Retina (tissue), 1 donor: ENCODE results near the gene DHRS1.

Experiments used
- DNase-seq: peaks from one replicate; pipeline ENCODE4 v3.0.0-alpha.2; 2016

DHRS1 gene

DNA sequence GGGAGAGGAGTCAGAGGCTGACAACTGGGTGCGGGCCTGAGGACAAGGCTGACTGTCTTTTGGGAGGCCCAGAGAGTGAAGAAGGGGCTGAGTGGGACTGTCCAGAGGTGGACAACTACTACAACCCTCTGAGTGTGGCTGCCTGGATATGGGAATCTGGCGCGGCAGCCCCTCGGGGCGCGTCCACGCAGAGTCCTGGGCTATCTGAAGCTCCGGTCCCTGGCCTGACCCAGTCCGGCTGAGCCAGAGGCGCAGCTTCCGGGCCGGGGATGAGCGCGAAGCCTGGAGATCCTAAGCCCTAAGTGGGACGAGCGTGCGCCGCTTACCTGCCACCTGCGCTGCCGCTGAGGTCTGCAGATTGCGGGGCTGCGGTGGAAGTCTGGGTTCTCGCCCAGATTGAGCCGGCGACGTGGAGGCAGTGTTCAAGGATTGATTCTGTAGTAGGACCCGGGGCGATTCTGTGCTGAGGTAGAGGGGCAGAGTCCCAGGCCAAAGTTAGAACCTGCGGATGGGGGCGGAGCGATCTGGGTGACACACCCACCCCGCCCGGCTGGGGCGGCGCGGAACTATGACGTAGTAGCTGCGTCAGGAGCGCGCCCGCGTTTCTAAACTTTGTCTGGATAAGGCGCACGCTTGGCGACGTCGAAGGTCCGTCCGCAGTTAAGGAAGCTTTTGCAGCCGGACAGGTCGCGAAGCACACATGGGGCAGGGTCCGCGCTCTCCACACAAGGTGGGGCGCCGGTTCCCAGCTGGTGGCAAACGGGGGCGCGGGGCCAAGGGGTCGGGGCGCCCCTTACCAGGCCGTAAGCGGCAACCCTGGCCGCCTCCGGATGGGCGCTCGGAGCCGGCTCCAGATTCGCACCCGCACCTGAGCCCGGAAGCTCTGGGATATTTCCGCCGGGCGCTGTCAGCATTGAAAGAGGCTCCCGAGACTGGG, at the start of gene DHRS1, which contains the start of gene NOP9:
Gene DHRS1 (minus strand): TSS at position 526 of the 937 bp plus-strand sequence. CDS start 674 bp downstream, outside the sequence.
Gene NOP9 (plus strand): TSS at position 596 of the 937 bp plus-strand sequence. CDS start 105 bp downstream, at position 701.
- peak; percentile 96 for DNase-seq

DNA sequence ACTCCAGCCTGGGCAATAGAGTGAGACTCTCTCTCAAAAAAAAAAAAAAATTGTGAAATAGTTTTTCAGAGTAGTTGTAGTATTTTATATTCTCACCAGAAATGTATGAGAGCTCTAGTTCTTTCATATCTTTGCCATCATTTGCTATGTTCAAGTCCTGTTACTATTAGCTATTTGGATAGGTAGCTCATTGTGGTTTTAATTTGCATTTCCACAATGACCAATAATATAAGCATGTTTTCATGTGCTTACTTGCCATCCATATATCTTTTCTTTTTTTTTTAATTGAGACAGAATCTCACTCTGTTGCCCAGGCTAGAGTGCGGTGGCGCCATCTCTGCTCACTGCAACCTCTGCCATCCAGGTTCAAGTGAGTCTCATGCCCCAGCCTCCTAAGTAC, 48.6 kb upstream of the DHRS1 start:
- DNase-seq, result no peak

- no peak for DNase-seq
Measured at GRCh38 chr14:24347134-24347533, 47.6 kb upstream of the DHRS1 start.

DNA sequence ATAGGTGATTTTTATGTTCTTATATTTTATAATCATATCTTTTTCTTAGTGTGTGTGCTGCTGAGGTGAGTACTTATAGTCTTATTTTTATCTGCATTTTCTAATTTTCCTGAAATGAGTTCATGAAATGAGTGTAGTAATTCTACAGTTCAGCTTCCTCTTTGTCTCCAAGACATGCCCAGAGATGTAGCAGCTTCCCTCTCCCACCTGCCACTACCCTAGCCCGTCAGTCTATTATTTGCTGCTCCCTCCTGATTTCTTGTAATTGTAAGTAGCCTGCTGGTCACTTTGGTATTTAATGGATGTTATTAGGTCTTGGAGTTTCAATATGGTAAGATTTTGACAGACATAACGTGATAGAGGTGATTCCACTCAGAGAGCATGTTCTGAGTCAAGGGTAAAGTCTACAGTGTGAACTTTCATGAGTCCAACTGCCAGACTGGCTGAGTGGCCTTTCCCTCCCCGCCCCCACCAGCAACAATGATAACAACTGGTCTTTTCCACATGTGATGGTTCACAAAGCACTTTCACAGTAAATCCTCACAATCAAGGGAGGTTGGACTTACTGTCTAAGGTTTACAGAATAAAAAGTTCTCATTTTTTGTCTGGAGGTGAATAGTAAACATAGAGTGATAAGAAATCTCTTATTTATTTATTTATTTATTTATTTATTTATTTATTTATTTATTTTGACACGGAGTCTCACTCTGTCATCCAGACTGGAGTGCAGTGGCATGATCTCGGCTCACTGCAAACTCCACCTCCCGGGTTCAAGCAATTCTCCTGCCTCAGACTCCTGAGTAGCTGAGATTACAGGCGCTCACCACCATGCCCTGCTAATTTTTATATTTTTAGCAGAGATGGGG, 44.4 kb upstream of the DHRS1 start:
- DNase-seq, result no peak

- DNase-seq, result no peak
Measured at GRCh38 chr14:24342889-24343288, 43.3 kb upstream of the DHRS1 start.

GRCh38 chr14:24340606-24341005, 41.0 kb upstream of the DHRS1 start:
- DNase-seq, result no peak

GRCh38 chr14:24339284-24340151, 39.9 kb upstream of the DHRS1 start, which contains the start of gene RIPK3:
Gene RIPK3, minus strand, starts transcription at chr14:24339991. Its CDS starts 165 bp downstream, at chr14:24339826.
- DNase-seq, result peak; percentile 38

- no peak for DNase-seq
Measured at GRCh38 chr14:24338843-24339242, 39.3 kb upstream of the DHRS1 start.

DNA sequence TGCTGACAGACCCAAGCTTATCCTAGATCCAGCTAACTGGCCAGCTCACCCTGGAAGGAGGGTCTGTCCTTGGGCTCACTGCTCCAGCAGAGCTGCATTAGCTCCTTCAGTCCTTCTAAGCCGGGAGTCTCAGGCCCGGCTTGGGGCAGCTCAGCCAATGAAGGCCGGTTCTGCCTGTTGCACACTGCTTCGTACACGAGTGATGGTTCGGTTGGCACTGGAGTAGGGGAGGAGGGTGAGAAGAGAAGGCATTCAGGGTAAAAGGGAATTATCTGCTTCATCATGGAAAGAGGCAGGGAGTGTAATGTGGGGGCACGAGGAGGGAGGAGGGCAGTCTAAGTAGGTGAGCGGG, 38.2 kb upstream of the DHRS1 start:
- no peak for DNase-seq

DNA sequence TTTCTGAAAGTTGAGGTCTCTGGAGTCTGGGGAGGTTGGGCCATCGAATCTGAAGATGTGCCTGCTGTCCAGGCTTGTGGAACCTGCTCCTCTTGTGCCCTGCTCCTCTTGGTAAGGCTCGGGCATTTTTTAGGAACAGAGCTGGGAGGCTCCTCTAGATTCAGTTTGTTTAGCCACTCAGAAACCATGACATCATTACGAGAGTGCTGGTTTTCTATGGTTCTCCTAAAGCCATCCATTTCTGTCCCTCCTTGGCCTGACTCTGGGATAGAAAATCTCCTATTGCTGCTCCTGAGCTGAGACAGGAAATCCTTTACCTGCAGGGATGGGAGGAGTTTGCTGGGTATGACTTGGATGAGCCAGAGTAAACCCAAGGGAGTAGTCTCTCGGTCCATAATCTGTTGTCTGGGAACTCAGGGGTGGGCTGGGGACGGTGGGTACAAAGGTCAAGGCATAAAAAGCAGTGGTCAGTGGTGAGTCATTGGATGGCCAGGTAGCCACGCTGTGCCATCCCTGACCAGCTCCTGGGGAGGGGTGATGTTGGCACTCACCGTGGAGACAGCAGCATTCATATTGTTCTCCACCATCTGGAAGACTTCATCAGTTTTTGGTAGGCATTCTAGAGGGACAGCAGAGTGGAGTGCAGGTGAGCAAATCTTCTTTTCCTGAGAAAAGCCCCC, 37.7 kb upstream of the DHRS1 start:
- no peak for DNase-seq

DNA sequence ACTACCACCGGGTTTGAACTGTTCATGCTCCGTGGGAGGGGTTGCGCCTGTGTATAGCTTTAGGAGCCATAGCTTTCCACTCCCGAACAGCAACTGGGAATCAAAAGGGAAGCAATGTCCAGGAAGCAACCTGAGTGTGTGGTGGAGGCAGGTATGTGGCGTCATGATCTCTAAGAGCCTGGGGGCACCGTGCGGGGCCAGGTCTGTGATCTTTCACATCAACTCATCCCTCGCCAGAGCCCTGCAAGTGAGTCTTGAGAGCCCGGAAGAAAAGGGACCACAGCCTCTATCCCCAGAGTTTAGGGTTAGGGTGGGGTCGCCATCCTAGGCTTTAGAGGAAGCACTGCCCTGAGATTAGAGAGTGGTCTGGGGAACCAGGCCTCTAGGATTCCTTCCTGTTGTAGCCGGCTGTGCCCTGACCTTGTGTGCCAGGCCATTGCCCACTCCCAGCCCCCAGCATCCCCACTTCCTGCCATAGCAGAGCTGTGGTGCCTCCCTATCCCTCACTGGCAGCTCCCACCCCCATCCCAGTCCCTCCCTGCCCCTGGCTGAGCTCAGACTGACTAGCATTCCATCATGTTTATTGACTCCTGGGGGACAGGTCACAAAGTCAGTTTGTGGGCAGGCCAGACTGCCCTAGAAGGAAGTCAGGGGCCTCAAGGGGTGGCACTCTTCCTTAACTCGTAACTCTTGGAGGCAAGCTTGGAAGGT, 36.0 kb upstream of the DHRS1 start:
- no peak for DNase-seq

- DNase-seq, result peak; percentile 63
Measured at GRCh38 chr14:24334431-24335291, 35.1 kb upstream of the DHRS1 start, which contains the start of gene ADCY4. Gene ADCY4, minus strand, starts transcription at chr14:24335071. Its CDS starts 419 bp downstream, at chr14:24334652.

DNA sequence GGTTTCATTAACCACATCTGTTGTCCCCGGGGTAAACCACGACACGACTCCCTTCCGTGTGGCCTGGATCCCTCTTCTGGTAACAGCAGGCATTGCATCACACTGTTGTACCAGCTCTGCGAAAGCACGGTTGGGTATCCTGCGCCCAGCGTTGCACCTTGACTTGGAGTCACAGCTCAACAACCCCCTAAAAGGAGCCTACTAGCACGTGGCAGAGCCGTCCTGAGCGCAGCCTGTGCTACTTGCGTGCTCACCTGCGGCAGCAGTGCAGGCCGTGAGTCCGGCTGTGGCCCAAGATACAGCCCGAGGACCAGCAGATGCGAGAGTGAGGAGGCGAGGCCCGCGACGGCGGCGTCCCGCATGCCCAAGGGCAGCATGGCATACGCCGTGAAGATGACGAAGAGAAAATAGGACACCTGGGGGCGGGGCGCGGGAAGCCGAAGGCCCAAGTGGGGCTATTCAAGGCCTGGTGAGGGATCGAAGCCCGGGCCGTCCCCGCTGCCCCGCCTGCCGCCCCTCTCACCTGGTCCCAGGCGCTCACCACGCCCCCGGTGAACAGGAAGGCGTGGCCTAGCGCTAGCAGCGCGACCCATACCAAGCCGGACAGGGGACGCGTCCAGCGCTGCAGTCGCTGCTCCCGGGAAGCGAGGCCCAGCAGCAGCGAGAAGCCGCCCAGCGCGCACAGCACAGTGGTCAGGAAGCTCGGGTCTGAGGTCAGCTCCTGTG, 32.9 kb upstream of the DHRS1 start:
- DNase-seq, result peak; percentile 85

DNA sequence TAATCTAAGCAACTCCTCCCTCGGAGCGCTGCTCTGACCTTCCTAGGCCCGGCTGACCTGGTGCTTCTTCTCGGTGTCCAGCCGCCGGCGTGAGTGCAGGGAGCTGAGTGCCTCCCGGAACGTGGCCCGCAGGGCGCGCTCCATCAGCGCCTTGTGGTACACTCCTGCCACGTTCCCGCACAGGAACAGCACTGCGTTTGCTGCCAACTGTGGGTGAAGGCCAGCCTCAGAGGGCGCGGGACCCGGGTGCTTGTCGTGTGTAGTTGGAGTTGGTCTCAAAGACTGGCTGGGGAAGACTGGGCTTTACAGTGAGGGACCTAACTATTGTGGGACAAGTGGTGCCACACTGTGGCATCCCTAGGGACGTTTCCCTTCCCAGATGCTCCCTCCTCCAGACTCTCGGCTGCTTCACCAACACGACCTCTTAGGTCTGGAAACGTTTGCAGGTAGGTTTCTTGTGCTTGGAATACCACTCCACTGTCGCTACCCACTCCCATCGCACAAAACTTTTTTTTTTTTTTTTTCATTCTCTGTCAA, 32.2 kb upstream of the DHRS1 start:
- DNase-seq, result no peak

- no peak for DNase-seq
Measured at GRCh38 chr14:24330973-24331674, 31.5 kb upstream of the DHRS1 start.

- no peak for DNase-seq
Measured at GRCh38 chr14:24329736-24330135, 30.2 kb upstream of the DHRS1 start.

- DNase-seq, result no peak
Measured at GRCh38 chr14:24329073-24329663, 29.6 kb upstream of the DHRS1 start.

DNA sequence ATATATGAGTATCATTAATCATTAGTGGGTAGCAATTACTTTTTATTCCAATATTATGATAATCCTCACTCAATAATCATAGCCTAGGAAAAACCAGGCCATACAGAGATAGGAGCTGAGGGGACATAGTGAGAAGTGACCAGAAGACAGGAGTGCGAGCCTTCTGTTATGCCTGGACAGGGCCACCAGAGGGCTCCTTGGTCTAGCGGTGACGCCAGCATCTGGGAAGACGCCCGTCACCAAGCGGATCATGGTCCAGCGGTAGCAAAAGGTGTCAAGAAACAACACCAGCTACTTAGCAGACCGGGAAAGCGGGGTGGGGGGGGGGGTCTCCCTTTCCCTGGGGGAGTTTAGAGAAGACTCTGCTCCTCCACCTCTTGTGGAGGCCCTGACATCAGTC, 28.3 kb upstream of the DHRS1 start:
- peak; percentile 47 for DNase-seq
